Skeletal muscle satellite cell (primary cell): ENCODE results near the gene ZSCAN5A.

ENCODE experiments used
- H3K27me3 ChIP-seq: 2 replicates; pipeline ENCODE4 v1.7.0; 2013; ENCODE audit warnings: low read length; ENCODE audit not compliant: control insufficient read depth, insufficient read depth
- H3K36me3 ChIP-seq: 2 replicates; pipeline ENCODE4 v1.7.0; 2013; ENCODE audit warnings: mild to moderate bottlenecking, control low read depth, low read length; ENCODE audit not compliant: insufficient read depth
- H3K4me1 ChIP-seq: 2 replicates; pipeline ENCODE4 v1.7.0; 2013; ENCODE audit warnings: low read length; ENCODE audit not compliant: control insufficient read depth, insufficient read depth
- H3K4me2 ChIP-seq: 2 replicates; pipeline ENCODE4 v1.7.0; 2013; ENCODE audit warnings: mild to moderate bottlenecking, low read length
- H3K4me3 ChIP-seq: 2 replicates; pipeline ENCODE4 v1.7.0; 2013; ENCODE audit warnings: low read length
- H3K9ac ChIP-seq: 2 replicates; pipeline ENCODE4 v1.7.0; 2013; ENCODE audit warnings: mild to moderate bottlenecking, low read depth, low read length, moderate library complexity
- H3K9me3 ChIP-seq: replicated peaks from 2 replicates; pipeline ENCODE4 v1.7.0; 2013; ENCODE audit warnings: mild to moderate bottlenecking, control low read depth, low read length

The ZSCAN5A gene

DNA sequence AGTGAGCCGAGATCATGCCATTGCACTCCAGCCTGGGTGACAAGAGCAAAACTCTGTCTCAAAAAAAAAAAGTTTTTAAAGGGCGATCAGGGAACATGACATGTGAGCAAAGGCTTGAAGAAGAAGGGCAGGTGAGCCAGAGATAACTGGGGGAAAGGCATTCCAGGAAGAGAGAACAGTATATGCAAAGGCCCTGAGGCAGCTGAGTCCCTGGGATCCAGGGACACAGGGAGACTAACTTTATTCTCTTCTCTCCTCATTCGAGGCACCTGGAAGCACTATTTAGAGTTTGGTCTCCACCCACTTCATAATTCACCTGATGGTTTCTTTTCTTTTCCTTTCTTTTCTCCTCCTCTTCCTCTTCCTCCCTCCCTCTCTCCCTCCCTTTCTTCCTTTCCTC is 17.6 kb downstream of the ZSCAN5A start:
- Histone ChIP-seq H3K27me3 (no peaks in the 10 kb centered on the region), H3K4me2 (no peak overlapping the region), H3K36me3 (no peaks in the 10 kb centered on the region), H3K9me3 (no peaks in the 10 kb centered on the region), H3K4me3 (no peak overlapping the region), H3K4me1 (no peaks in the 10 kb centered on the region), H3K9ac (no peak overlapping the region)

DNA sequence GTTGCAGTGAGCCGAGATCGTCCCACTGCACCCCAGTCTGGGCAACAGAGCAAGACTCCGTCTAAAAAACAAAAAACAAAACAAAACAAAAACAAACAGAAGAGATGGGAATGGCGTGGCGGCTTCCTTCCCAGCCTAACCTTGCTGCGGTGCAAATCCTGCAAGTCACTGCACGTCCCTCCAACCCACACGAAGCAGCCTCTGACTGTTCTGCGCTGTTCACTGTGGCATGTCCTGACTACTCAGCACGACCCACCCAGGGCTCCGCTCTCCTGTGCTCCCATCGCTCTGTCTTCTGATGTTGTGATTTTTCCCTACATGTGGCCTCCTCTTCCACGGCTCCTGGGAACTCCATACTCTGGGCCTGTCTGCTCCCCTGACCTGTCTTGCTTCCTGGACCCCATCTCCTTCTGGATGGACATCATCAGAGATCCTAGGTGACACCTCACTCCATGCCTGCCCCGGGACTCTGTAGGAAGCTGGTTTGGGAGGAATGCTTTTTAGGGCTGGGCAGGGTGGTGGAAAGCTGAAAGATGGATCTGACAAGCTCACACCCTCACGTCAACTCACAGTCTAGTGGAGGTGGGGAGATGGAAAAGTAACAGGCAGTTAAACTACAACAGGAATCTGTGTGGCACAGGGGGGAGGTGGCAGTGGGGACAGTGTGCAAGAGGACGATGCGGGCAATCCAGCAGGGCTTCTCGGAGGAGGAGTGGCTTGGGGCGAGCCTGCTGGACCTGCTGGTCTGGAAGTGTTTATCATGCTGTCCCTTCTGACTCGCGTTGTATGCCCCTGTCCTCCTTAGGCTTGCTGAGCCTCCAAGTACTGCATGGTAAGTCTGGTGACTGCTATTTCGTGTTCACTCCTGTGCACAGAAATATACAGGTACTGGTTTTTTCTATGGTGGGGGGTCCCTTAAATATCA is 18.8 kb downstream of the ZSCAN5A start:
- no peak overlapping the region for H3K4me3 ChIP-seq
- no peak overlapping the region for H3K9ac ChIP-seq

DNA sequence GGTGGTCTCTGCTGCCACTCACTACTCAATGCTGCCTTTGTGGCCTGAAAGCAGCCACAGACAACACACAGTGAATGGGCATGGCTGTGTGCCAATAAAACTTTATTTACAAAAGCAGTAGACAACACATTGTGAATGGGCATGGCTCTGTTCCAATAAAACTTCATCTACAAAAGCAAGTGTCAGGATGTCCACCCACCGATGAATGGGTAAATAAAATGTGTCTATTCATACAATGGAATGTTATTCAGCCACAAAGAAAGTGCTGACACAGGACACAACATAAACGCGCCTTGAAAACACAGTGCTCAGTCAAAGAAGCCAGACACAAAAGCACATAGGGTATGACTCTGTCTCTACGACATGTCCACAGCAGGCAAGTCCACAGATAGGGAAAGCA is 20.1 kb downstream of the ZSCAN5A start:
- no peaks in the 10 kb centered on the region for H3K9me3 ChIP-seq

More for the DNA sequence above, 18.8 kb downstream of the ZSCAN5A start:
- H3K27me3 ChIP-seq = no peaks in the 10 kb centered on the region
- H3K4me2 ChIP-seq = no peak overlapping the region
- H3K9me3 ChIP-seq = no peaks in the 10 kb centered on the region
- H3K36me3 ChIP-seq = no peaks in the 10 kb centered on the region
- no peaks in the 10 kb centered on the region for H3K4me1 ChIP-seq

DNA sequence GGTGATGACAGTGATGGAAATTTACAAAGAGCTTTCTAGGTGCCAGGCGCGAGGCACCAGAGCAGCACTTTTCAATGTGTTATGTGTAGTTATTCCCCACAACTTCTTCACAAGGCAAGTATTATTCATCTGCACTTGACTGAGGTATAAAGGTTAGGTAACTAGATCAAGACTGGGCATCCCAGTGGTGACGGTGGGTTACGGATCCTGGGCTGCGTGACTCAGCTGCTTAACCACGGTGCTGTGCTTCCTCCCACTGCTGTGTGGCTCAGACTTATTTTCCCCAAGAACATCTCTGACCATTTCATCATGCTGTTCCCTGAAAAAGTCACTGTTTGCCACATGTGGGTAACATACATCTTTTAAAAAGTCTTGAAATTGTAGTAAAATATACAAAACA is 22.8 kb downstream of the ZSCAN5A start:
- Histone ChIP-seq H3K27me3 (no peaks in the 10 kb centered on the region), H3K4me1 (no peaks in the 10 kb centered on the region), H3K4me2 (no peak overlapping the region), H3K36me3 (no peaks in the 10 kb centered on the region), H3K4me3 (no peak overlapping the region), H3K9me3 (no peaks in the 10 kb centered on the region), H3K9ac (no peak overlapping the region)

More for the DNA sequence above, 20.1 kb downstream of the ZSCAN5A start:
- Histone ChIP-seq H3K9ac (no peak overlapping the region), H3K4me3 (no peak overlapping the region), H3K4me2 (no peak overlapping the region), H3K27me3 (no peaks in the 10 kb centered on the region), H3K36me3 (no peaks in the 10 kb centered on the region), H3K4me1 (no peaks in the 10 kb centered on the region)

DNA sequence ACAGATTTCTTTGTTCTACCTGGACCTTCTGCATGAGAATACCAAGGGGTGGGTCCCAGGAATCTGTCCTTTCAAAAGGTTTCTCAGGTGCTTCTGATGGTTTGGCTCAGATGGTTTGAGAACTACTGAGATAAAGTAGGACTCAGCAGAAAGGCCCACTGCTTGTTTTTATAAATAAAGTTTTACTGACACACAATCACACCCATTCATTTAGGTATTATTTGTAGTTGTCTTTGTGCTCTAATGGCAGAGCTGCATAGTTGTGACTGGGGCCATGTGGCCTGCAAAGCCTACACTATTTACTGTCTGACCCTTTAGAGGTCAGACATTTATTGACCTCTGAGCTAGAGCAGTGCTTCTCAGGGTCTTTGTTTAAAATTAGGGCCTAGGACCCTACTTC is 24.5 kb downstream of the ZSCAN5A start:
- no peaks in the 10 kb centered on the region for H3K27me3 ChIP-seq
- H3K36me3 ChIP-seq = no peaks in the 10 kb centered on the region

DNA sequence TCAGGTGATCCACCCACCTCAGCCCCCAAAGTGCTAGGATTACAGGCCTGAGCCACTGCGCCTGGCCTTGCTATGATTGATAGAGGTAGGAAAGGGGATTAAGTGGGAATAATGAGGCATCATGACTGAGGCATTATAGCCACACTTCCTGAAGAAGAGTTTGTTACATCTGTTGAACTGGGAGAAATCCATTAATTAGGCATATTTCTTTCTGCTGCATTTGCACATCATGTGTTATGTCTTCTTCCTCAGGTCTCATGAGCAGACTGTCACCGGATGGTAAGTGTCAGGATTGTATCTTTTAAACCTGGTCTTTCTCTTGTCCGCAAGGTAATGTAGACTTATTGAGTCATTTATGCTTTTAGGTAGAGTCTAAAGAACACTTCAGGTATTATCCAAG is 29.9 kb downstream of the ZSCAN5A start:
- Histone ChIP-seq H3K9me3 (no peaks in the 10 kb centered on the region), H3K36me3 (no peaks in the 10 kb centered on the region), H3K9ac (no peak overlapping the region), H3K4me1 (no peaks in the 10 kb centered on the region), H3K4me2 (no peak overlapping the region), H3K4me3 (no peak overlapping the region), H3K27me3 (no peaks in the 10 kb centered on the region)

More for the DNA sequence above, 24.5 kb downstream of the ZSCAN5A start:
- Histone ChIP-seq H3K9me3 (no peaks in the 10 kb centered on the region), H3K4me3 (no peak overlapping the region), H3K9ac (no peak overlapping the region), H3K4me1 (no peaks in the 10 kb centered on the region), H3K4me2 (no peak overlapping the region)

DNA sequence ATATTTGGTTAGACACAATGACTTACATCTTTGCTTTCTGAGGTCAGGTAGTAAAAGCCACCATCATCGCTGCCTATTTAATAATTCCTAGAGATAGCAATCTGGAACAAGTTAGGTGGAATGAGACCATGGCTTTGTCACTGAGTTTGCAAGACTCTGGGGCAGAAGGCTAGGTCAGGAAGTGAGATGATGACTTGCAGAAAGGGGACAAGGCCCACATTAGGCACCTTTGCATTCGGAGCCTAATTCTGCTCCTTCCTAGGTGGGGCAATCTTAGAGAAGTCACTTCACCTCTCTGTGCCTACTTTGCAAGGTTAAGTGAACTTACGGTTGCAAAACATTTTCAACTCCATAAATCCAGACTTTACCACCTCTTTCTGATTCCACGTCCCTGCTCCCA is 31.8 kb downstream of the ZSCAN5A start:
- Histone ChIP-seq H3K4me1 (no peaks in the 10 kb centered on the region), H3K9ac (no peak overlapping the region), H3K9me3 (no peaks in the 10 kb centered on the region), H3K27me3 (no peaks in the 10 kb centered on the region), H3K4me3 (no peak overlapping the region), H3K36me3 (no peaks in the 10 kb centered on the region), H3K4me2 (no peak overlapping the region)

DNA sequence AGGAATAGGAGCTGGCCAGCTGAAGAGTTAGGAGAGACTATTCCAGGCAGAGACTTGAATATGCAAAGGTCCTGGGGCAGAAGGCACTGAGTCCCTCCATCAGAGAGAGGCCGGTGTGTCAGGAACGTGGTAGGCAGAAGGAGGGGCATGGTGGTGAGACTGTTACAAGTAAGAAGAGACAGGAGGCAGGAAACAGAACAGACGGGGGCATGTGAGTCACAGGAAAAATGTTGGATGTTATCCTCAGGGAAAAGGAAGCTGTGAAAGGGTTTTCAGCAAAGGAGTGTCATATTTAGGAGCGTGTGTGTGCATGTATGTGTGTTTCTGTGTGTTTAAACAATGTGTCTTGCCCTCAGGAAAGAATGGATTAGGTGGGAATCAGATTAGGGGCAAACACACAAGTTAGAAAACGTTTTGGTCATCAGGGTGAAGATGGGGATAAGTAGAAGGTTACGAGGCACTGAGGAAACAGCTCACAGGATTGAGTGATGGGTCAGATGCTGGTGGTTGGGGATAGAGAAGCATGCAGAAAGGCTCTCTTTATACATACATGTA is 41.0 kb downstream of the ZSCAN5A start:
- no peaks in the 10 kb centered on the region for H3K36me3 ChIP-seq
- no peak overlapping the region for H3K4me3 ChIP-seq

DNA sequence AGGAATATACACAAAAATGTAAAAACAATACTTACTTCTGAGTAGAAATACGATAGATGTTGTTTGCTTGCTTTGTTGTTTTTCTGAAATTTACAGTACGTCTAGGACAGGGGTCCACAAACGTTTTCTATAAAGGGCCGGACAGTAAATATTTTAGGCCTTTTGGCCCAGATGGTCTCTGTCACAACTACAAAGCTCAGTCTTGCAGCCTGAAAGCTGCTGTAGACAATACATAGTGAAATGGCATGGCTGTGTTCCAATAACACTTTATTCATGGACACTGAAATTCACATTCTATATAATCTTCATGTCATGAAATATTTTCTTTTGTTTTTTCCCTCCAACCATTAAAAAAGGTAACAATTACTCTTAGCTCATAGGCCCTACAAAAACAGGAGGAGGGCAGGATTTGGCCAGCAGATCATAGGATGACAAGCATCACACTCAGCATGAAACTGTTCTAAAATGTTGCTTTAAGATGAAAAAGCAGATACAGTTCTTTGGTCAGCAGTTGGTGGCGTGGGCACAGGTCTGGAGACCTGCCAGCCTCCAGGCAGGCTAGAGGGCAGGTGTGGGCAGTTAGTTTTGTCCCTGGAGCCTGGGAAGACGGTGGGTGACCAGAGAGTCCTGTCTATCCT is 42.4 kb downstream of the ZSCAN5A start, which contains the start of gene EDDM13:
EDDM13 (plus strand) TSS at position 588 of the 638 bp plus-strand sequence. CDS start 87 bp downstream, outside the sequence.
- no peaks in the 10 kb centered on the region for H3K36me3 ChIP-seq
- H3K4me2 ChIP-seq = no peak within 1 kb of the TSS
- no peak within 1 kb of the TSS for H3K9ac ChIP-seq
- H3K27me3 ChIP-seq = no peaks in the 10 kb centered on the region
- H3K4me1 ChIP-seq = peaks cover 13% of the 10 kb centered on the region
- H3K9me3 ChIP-seq = no peaks in the 10 kb centered on the region
- no peak within 1 kb of the TSS for H3K4me3 ChIP-seq

More for the DNA sequence above, 41.0 kb downstream of the ZSCAN5A start:
- Histone ChIP-seq H3K27me3 (no peaks in the 10 kb centered on the region), H3K4me1 (peaks cover 13% of the 10 kb centered on the region), H3K9ac (no peak overlapping the region), H3K9me3 (no peaks in the 10 kb centered on the region), H3K4me2 (no peak overlapping the region)

DNA sequence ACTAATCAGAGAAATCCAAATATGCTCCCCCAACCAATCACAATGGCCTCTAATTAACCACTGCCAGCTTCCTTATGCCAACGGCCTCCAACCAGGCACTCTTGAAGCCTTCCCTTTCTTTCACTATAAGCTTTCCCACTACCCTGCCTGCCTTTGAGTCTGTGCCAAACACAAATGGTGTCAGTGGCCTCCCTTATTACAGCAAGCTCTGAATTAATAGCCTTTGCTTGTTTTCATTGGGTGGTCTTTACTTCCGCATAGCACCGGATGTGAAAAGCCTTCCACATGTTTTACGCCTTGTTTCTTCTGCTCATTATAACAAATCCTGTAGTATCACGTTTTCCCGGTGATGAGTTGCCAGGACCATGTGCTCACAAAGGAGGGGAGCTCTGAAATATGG is 43.5 kb downstream of the ZSCAN5A start:
- Histone ChIP-seq H3K4me3 (no peak overlapping the region), H3K4me1 (peaks cover 13% of the 10 kb centered on the region), H3K27me3 (no peaks in the 10 kb centered on the region), H3K9me3 (no peaks in the 10 kb centered on the region), H3K36me3 (no peaks in the 10 kb centered on the region), H3K9ac (no peak overlapping the region), H3K4me2 (no peak overlapping the region)

DNA sequence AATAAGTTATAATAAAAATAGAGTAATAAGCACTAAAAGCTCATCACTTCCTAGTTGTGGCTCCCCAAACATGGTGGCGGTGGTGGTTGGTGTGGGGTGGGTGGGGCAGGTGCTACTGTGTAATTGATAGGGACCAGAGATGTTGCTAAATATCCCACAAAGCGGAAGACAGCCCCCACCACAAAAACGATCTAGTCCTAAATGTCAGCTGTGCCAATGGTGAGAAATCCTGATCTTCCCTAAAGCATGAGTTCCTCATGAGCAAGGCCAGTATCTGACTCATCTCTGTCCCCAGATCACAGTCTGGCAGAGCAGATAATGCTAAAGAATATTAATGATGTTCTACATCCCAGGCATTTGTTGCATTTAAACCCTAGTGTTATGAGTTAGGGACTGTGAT is 44.0 kb downstream of the ZSCAN5A start:
- H3K9ac ChIP-seq = no peak overlapping the region
- no peaks in the 10 kb centered on the region for H3K27me3 ChIP-seq
- H3K4me3 ChIP-seq = no peak overlapping the region
- no peaks in the 10 kb centered on the region for H3K36me3 ChIP-seq
- H3K9me3 ChIP-seq = no peaks in the 10 kb centered on the region
- peaks cover 13% of the 10 kb centered on the region for H3K4me1 ChIP-seq
- no peak overlapping the region for H3K4me2 ChIP-seq
